HepG2 (cell line): ENCODE measurements around the gene HHATL. TPM values are rescaled to one million over a fixed set of nuclear protein-coding genes. Genes with fewer than 3 reads are reported as not detected.
A peak's percentile ranks its signal among the peaks of the same experiment; 100 is the strongest.

ENCODE experiments used
- ATF7-NPFF ChIP-seq: sonication (generic); formaldehyde crosslinking; IDR thresholded peaks from 2 replicates; pipeline ENCODE4 v1.8.1; 2023; ENCODE audit warnings: mild to moderate bottlenecking, low read depth, missing genetic modification reagents, moderate library complexity
- GABPB1 ChIP-seq: IDR thresholded peaks from 2 replicates; pipeline ENCODE4 v1.6.1; 2016; ENCODE audit warnings: mild to moderate bottlenecking, missing genetic modification reagents, moderate library complexity, missing compliant biosample characterization
- HDAC2 ChIP-seq: sonication (generic); formaldehyde crosslinking; IDR thresholded peaks from 2 replicates; pipeline ENCODE4 v1.4.0; 2020; ENCODE audit warnings: missing genetic modification reagents
- KDM2A ChIP-seq: sonication (generic); formaldehyde crosslinking; IDR thresholded peaks from 2 replicates; pipeline ENCODE4 v1.4.0; 2020; ENCODE audit warnings: low read depth, missing genetic modification reagents, borderline replicate concordance
- KDM5B ChIP-seq: sonication (generic); formaldehyde crosslinking; IDR thresholded peaks from 2 replicates; pipeline ENCODE4 v1.4.0; 2020; ENCODE audit warnings: missing genetic modification reagents, mild to moderate bottlenecking, borderline replicate concordance
- KLF6 ChIP-seq: IDR thresholded peaks from 2 replicates; pipeline ENCODE4 v1.8.0; 2016; ENCODE audit warnings: missing biosample characterization, missing genetic modification reagents
- MAZ ChIP-seq, 2 experiments: sonication (generic) in 1 of 2; formaldehyde crosslinking in 1 of 2; IDR thresholded peaks; 2 replicates each; pipeline versions ENCODE4 v1.5.0 to v1.6.1; 2012 to 2020; ENCODE audit warnings: low read depth in 2 of 2, mild to moderate bottlenecking in 2 of 2, borderline replicate concordance in 1 of 2, improper control_type of control experiment in 1 of 2, low read length in 1 of 2, missing genetic modification reagents in 1 of 2, moderate library complexity in 1 of 2
- MED13 ChIP-seq: sonication (generic); formaldehyde crosslinking; IDR thresholded peaks from 2 replicates; pipeline ENCODE4 v1.5.0; 2020; ENCODE audit warnings: missing genetic modification reagents
- NFKBIZ ChIP-seq: IDR thresholded peaks from 2 replicates; pipeline ENCODE4 v1.6.1; 2018; ENCODE audit warnings: missing genetic modification reagents, missing compliant biosample characterization
- RARA ChIP-seq: IDR thresholded peaks from 2 replicates; pipeline ENCODE4 v1.6.1; 2016; ENCODE audit warnings: missing genetic modification reagents, missing compliant biosample characterization
- SRY ChIP-seq: sonication (generic); formaldehyde crosslinking; IDR thresholded peaks from 2 replicates; pipeline ENCODE4 v1.8.0; 2022; ENCODE audit warnings: mild to moderate bottlenecking, missing genetic modification reagents
- TSC22D2 ChIP-seq: sonication (generic); formaldehyde crosslinking; IDR thresholded peaks from 2 replicates; pipeline ENCODE4 v1.5.1; 2020; ENCODE audit warnings: missing genetic modification reagents, mild to moderate bottlenecking, borderline replicate concordance
- YEATS2 ChIP-seq: sonication (generic); formaldehyde crosslinking; IDR thresholded peaks from 2 replicates; pipeline ENCODE4 v1.4.0; 2020; ENCODE audit warnings: missing genetic modification reagents, borderline replicate concordance
- ZFP37 ChIP-seq: sonication (generic); formaldehyde crosslinking; IDR thresholded peaks from 2 replicates; pipeline ENCODE4 v1.4.0; 2020; ENCODE audit warnings: missing genetic modification reagents, borderline replicate concordance
- ZNF138 ChIP-seq: sonication (generic); formaldehyde crosslinking; IDR thresholded peaks from 2 replicates; pipeline ENCODE4 v1.5.0; 2020; ENCODE audit warnings: mild to moderate bottlenecking, low read depth, missing genetic modification reagents
- ZNF180 ChIP-seq: sonication (generic); formaldehyde crosslinking; IDR thresholded peaks from 2 replicates; pipeline ENCODE4 v1.4.0; 2020; ENCODE audit warnings: low read depth, missing genetic modification reagents, borderline replicate concordance
- ZNF333 ChIP-seq: sonication (generic); formaldehyde crosslinking; IDR thresholded peaks from 2 replicates; pipeline ENCODE4 v1.4.0; 2020; ENCODE audit warnings: mild to moderate bottlenecking, missing genetic modification reagents, borderline replicate concordance
- ZNF781 ChIP-seq: sonication (generic); formaldehyde crosslinking; IDR thresholded peaks from 2 replicates; pipeline ENCODE4 v1.5.1; 2020; ENCODE audit warnings: borderline replicate concordance, mild to moderate bottlenecking, missing genetic modification reagents; ENCODE audit errors: not compliant biosample characterization
- ZSCAN21 ChIP-seq: sonication (generic); formaldehyde crosslinking; IDR thresholded peaks from 2 replicates; pipeline ENCODE4 v1.8.0; 2022; ENCODE audit warnings: mild to moderate bottlenecking, missing genetic modification reagents, moderate library complexity, borderline replicate concordance
- polyA plus RNA-seq, 8 experiments: library from polyadenylated mRNA; depleted of rRNA in 3 of 8; stranded (reverse) in 7 of 8; unstranded in 1 of 8; fragments of >200 nt; fragmentation: Illumina TruSeq in 4 of 8; extraction: Trizol in 4 of 8; gene quantifications; 2 replicates each; pipeline versions ENCODE4 v1.2.1 to v1.2.3, GENCODE V29; 2011 to 2016; ENCODE audit warnings: low read depth in 4 of 8, missing spikeins in 1 of 8, mixed read lengths in 1 of 8; ENCODE audit not compliant: insufficient read depth in 1 of 8
- total RNA-seq, 5 experiments: library from RNA; depleted of rRNA; stranded (reverse); fragments of >200 nt; fragmentation: Illumina TruSeq; extraction: Trizol; gene quantifications; 2 replicates each; pipeline ENCODE4 v1.2.3, GENCODE V29; 2016; ENCODE audit warnings: low read depth in 1 of 5
- TF ChIP-seq, protein P1 (sequence below): sonication (generic); formaldehyde crosslinking; IDR thresholded peaks from 2 replicates; pipeline ENCODE4 v1.8.0; 2022; ENCODE audit warnings: missing genetic modification reagents, mild to moderate bottlenecking, inconsistent platforms, borderline replicate concordance
- TF ChIP-seq, protein P2 (sequence below): sonication (generic); formaldehyde crosslinking; IDR thresholded peaks from 2 replicates; pipeline ENCODE4 v1.9.0; 2022; ENCODE audit warnings: low read depth, missing genetic modification reagents
- TF ChIP-seq, protein P3 (sequence below): sonication (generic); formaldehyde crosslinking; IDR thresholded peaks from 2 replicates; pipeline ENCODE4; 2020; ENCODE audit warnings: missing genetic modification reagents, mild to moderate bottlenecking, borderline replicate concordance

HHATL gene
- total and polyA plus RNA-seq, 2 of the 13 experiments (the other 11 are each of a cell fraction or from before 2014, with no cell fraction given): 0.26 TPM; not detected in 1

GRCh38 chr3:42701371-42702065 is 1.1 kb downstream of the HHATL start (continued):
- TF ChIP-seq NFKBIZ (CRISPR knock-in tag) (peak; percentile 65; the same call in 1 of the 2 replicates), TSC22D2 (CRISPR knock-in tag) (peak; percentile 91; the same call in 1 of the 2 replicates), ZNF180 (peak; percentile 69; the same call in 1 of the 2 replicates), YEATS2 (CRISPR knock-in tag) (0 out of 2 replicates have a peak, but pooled peaks have one; percentile 59), ZNF781 (CRISPR knock-in tag) (peak; percentile 74), KLF6 (CRISPR knock-in tag) (peak; percentile 96), KDM5B (CRISPR knock-in tag) (peak; percentile 66; the same call in 1 of the 2 replicates), ZNF333 (CRISPR knock-in tag) (peak; percentile 57; the same call in 1 of the 2 replicates), GABPB1 (CRISPR knock-in tag) (peak; percentile 68), SRY (CRISPR knock-in tag) (peak; percentile 93), MED13 (CRISPR knock-in tag) (peak; percentile 88; the same call in 1 of the 2 replicates), HDAC2 (CRISPR knock-in tag) (peak; percentile 71; the same call in 1 of the 2 replicates), ATF7-NPFF (CRISPR knock-in tag) (peak; percentile 79), MAZ (IDR thresholded peaks at IDR 0.05; ENCODE audit: borderline replicate concordance, low read depth, low read length) (peak; percentile 54; the same call in 1 of the 2 replicates), MAZ (CRISPR knock-in tag; IDR thresholded peaks at IDR 0.05; ENCODE audit: low read depth) (peak; percentile 76), ZSCAN21 (peak; percentile 81; the same call in 1 of the 2 replicates), ZNF138 (CRISPR knock-in tag) (peak; percentile 83; the same call in 1 of the 2 replicates), RARA (peak; percentile 69), ZFP37 (CRISPR knock-in tag) (peak; percentile 90; the same call in 1 of the 2 replicates), KDM2A (CRISPR knock-in tag) (peak; percentile 82)
- TF ChIP-seq, protein P1, sequence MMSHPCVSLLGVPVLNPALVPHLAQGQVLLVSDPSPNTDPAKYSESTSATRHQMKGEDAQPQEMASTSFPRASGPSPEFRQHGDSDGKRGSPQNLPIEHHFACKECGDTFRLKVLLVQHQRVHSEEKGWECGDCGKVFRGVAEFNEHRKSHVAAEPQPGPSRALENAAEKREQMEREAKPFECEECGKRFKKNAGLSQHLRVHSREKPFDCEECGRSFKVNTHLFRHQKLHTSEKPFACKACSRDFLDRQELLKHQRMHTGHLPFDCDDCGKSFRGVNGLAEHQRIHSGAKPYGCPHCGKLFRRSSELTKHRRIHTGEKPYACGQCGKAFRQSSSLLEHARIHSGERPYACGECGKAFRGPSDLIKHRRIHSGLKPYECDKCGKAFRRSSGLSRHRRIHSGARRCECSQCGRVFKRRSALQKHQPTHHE: no peak
- TF ChIP-seq, protein P2, sequence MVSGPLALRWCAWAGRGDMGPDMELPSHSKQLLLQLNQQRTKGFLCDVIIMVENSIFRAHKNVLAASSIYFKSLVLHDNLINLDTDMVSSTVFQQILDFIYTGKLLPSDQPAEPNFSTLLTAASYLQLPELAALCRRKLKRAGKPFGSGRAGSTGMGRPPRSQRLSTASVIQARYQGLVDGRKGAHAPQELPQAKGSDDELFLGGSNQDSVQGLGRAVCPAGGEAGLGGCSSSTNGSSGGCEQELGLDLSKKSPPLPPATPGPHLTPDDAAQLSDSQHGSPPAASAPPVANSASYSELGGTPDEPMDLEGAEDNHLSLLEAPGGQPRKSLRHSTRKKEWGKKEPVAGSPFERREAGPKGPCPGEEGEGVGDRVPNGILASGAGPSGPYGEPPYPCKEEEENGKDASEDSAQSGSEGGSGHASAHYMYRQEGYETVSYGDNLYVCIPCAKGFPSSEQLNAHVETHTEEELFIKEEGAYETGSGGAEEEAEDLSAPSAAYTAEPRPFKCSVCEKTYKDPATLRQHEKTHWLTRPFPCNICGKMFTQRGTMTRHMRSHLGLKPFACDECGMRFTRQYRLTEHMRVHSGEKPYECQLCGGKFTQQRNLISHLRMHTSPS: peak; percentile 90
- TF ChIP-seq, protein P3, sequence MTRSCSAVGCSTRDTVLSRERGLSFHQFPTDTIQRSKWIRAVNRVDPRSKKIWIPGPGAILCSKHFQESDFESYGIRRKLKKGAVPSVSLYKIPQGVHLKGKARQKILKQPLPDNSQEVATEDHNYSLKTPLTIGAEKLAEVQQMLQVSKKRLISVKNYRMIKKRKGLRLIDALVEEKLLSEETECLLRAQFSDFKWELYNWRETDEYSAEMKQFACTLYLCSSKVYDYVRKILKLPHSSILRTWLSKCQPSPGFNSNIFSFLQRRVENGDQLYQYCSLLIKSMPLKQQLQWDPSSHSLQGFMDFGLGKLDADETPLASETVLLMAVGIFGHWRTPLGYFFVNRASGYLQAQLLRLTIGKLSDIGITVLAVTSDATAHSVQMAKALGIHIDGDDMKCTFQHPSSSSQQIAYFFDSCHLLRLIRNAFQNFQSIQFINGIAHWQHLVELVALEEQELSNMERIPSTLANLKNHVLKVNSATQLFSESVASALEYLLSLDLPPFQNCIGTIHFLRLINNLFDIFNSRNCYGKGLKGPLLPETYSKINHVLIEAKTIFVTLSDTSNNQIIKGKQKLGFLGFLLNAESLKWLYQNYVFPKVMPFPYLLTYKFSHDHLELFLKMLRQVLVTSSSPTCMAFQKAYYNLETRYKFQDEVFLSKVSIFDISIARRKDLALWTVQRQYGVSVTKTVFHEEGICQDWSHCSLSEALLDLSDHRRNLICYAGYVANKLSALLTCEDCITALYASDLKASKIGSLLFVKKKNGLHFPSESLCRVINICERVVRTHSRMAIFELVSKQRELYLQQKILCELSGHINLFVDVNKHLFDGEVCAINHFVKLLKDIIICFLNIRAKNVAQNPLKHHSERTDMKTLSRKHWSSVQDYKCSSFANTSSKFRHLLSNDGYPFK (CRISPR knock-in tag): peak; percentile 31; the same call in 1 of the 2 replicates
